ENCODE results near the gene PHACTR3. TPM values are rescaled to one million over a fixed set of nuclear protein-coding genes. Genes with fewer than 3 reads are reported as not detected.
A peak's percentile ranks its signal among the peaks of the same experiment; 100 is the strongest.

The PHACTR3 gene
- polyA plus RNA-seq, 2 of the 4 experiments (the other 2 are of a cell fraction) = not detected

GRCh38 chr20:59818911-59819310 lies 214.6 kb downstream of the PHACTR3 start (continued):
- TF ChIP-seq, protein P1, sequence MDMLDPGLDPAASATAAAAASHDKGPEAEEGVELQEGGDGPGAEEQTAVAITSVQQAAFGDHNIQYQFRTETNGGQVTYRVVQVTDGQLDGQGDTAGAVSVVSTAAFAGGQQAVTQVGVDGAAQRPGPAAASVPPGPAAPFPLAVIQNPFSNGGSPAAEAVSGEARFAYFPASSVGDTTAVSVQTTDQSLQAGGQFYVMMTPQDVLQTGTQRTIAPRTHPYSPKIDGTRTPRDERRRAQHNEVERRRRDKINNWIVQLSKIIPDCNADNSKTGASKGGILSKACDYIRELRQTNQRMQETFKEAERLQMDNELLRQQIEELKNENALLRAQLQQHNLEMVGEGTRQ (IDR thresholded peaks at IDR 0.05) = no peak
- no peak for TF ChIP-seq KDM5A (IDR thresholded peaks at IDR 0.05)
- no peak for TF ChIP-seq POLR2AphosphoS2 (conservative IDR thresholded peaks at IDR 0.05; ENCODE audit: low read length)
- TF ChIP-seq ZSCAN20 (CRISPR knock-in tag; IDR thresholded peaks at IDR 0.05) = no peak
- no peak for TF ChIP-seq RFX5 (IDR thresholded peaks at IDR 0.05)
- no peak for TF ChIP-seq SMC3 (IDR thresholded peaks at IDR 0.05)
- no peak for TF ChIP-seq NPAS2 (CRISPR knock-in tag; IDR thresholded peaks at IDR 0.05; ENCODE audit: borderline replicate concordance)
- TF ChIP-seq HEYL (CRISPR knock-in tag; IDR thresholded peaks at IDR 0.05) = no peak
- TF ChIP-seq ZNF302 (CRISPR knock-in tag; IDR thresholded peaks at IDR 0.05) = no peak

GRCh38 chr20:59819496-59820203 lies 215.3 kb downstream of the PHACTR3 start:
- CTCF ChIA-PET = interaction anchor here (1.9 to 2.1 kb wide), 2 partner anchors 16 to 31 kb away, joined by 7 read pairs; no protein-coding TSS in a partner anchor
- ATAC-seq = 0 out of 6 replicates have a peak, but pooled peaks of 1 of the 2 experiments have one; percentile 29
- FAIRE-seq = no peak

GRCh38 chr20:59820204-59821041 lies 216.1 kb downstream of the PHACTR3 start:
- TF ChIP-seq EP300 (IDR thresholded peaks at IDR 0.05) = no peak
- TF ChIP-seq HOXA7 (CRISPR knock-in tag; IDR thresholded peaks at IDR 0.05) = no peak
- TF ChIP-seq MAFK (IDR thresholded peaks at IDR 0.05; ENCODE audit: partially characterized antibody) = no peak
- TF ChIP-seq SMC3 (IDR thresholded peaks at IDR 0.05) = no peak
- no peak for TF ChIP-seq POLR2AphosphoS2 (conservative IDR thresholded peaks at IDR 0.05; ENCODE audit: low read length)
- no peak for TF ChIP-seq HES2 (IDR thresholded peaks at IDR 0.05)
- no peak for TF ChIP-seq MYC (IDR thresholded peaks at IDR 0.05; ENCODE audit: borderline replicate concordance, low read length)
- no peak for TF ChIP-seq FOSL2 (IDR thresholded peaks at IDR 0.05)
- no peak for TF ChIP-seq FOSL2 (CRISPR knock-in tag; IDR thresholded peaks at IDR 0.05)
- ChIA-PET POLR2A (no interaction called here), CTCF (interaction anchor here (1.9 to 2.1 kb wide), 2 partner anchors 15 to 30 kb away, joined by 7 read pairs; no protein-coding TSS in a partner anchor)
- Histone ChIP-seq H3K9me3 (no peaks in the 10 kb centered on the region), H3K4me2 (no peak overlapping the region), H3K4me3 (no peak overlapping the region), H3K4me1 (no peaks in the 10 kb centered on the region), H3K27ac (no peak overlapping the region)
- FAIRE-seq (no peak), ATAC-seq (no peak; a peak in 1 of 6 replicates), DNase-seq (ENCODE audit: low read depth in 1 of 2, low spot score in 1 of 2) (no peak)
- WGBS (ENCODE audit: missing lambda C conversion rate) = 38% methylated on average over 11 of the region's 11 CpGs

More at GRCh38 chr20:59819496-59820203, 215.3 kb downstream of the PHACTR3 start:
- 56% methylated on average over 20 of the region's 20 CpGs for WGBS (ENCODE audit: missing lambda C conversion rate)
- Histone ChIP-seq H3K27ac (no peak overlapping the region), H3K4me3 (no peak overlapping the region), H3K9me3 (no peaks in the 10 kb centered on the region), H3K4me2 (no peak overlapping the region), H3K4me1 (no peaks in the 10 kb centered on the region)
- DNase-seq (ENCODE audit: low read depth in 1 of 2, low spot score in 1 of 2) = no peak
- TF ChIP-seq NFE2L2 (conservative IDR thresholded peaks at IDR 0.05; ENCODE audit: low read length) = no peak
- no peak for TF ChIP-seq NR3C1 (IDR thresholded peaks at IDR 0.05)
- no peak for TF ChIP-seq HES2 (IDR thresholded peaks at IDR 0.05)
- TF ChIP-seq EP300 (IDR thresholded peaks at IDR 0.05) = no peak
- POLR2A ChIA-PET = no interaction called here

DNA sequence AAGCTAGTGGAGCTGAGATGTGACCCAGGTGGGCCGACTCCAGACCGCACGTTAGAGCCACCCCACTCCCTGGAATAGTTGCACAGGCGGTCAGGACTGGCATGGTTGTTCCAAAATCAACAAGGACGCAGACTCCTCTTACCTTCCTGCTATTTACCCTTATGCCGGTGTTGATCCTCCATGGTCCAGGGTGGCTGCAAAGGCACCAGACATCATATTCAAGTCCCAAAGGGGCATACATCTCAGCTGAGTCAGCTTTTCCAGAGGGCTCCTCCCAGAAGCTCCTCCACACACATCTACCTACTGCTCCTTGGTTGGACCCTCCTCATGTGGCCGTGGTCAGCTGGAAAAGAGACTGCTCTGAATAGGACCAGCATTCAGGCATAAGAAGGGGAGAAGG lies 216.9 kb downstream of the PHACTR3 start:
- CTCF ChIA-PET = interaction anchor here (1.2 to 2.1 kb wide), 4 partner anchors 14 to 70 kb away, joined by 3 to 7 read pairs (median 6); no protein-coding TSS in a partner anchor
- Histone ChIP-seq H3K4me2 (no peak overlapping the region), H3K27ac (no peak overlapping the region), H3K4me3 (no peak overlapping the region), H3K4me1 (no peaks in the 10 kb centered on the region), H3K9me3 (no peaks in the 10 kb centered on the region)
- FAIRE-seq = no peak
- ATAC-seq = no peak
- POLR2A ChIA-PET = no interaction called here
- DNase-seq (ENCODE audit: low read depth in 1 of 2, low spot score in 1 of 2) = no peak
- WGBS (ENCODE audit: missing lambda C conversion rate) = 58% methylated on average over 7 of the region's 7 CpGs
- TF ChIP-seq MAFK (IDR thresholded peaks at IDR 0.05; ENCODE audit: partially characterized antibody) (peak; percentile 35), FOSB (CRISPR knock-in tag; IDR thresholded peaks at IDR 0.05) (no peak)

Data from A549 (cell line).